ENCODE data around the gene WASHC3.
"Not testable (repeated sequence)": the region's sequence is repeated elsewhere in the genome, so short reads cannot be mapped to it uniquely, and the experiment has no call there.

DNA sequence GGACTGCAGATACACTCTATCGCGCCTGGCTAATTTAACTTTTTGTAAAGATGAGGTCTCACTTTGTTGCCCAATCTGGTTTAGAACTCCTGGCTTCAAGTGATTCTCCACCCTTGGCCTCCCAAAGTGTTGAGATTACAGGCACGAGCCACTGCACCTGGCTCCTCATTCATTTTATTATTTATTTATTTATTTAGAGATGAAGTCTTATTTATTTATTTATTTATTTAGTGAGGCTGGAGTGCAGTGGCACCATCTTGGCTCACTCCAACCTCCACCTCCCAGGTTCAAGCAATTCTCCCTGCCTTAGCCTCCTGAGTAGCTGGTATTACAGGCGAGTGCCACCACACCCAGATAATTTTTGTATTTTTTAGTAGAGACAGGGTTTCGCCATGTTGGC lies 43.2 kb downstream of the WASHC3 start:
- TF ChIP-seq, protein P1, sequence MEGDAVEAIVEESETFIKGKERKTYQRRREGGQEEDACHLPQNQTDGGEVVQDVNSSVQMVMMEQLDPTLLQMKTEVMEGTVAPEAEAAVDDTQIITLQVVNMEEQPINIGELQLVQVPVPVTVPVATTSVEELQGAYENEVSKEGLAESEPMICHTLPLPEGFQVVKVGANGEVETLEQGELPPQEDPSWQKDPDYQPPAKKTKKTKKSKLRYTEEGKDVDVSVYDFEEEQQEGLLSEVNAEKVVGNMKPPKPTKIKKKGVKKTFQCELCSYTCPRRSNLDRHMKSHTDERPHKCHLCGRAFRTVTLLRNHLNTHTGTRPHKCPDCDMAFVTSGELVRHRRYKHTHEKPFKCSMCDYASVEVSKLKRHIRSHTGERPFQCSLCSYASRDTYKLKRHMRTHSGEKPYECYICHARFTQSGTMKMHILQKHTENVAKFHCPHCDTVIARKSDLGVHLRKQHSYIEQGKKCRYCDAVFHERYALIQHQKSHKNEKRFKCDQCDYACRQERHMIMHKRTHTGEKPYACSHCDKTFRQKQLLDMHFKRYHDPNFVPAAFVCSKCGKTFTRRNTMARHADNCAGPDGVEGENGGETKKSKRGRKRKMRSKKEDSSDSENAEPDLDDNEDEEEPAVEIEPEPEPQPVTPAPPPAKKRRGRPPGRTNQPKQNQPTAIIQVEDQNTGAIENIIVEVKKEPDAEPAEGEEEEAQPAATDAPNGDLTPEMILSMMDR (conservative IDR thresholded peaks at IDR 0.05): not testable (repeated sequence)
- not testable (repeated sequence) for TF ChIP-seq EZH2 (IDR thresholded peaks at IDR 0.05; ENCODE audit: low read depth)
